ENCODE data around the gene CEP170B. TPM values are rescaled to one million over a fixed set of nuclear protein-coding genes. Genes with fewer than 3 reads are reported as not detected.
A peak's percentile ranks its signal among the peaks of the same experiment; 100 is the strongest.
"Not testable (repeated sequence)": the region's sequence is repeated elsewhere in the genome, so short reads cannot be mapped to it uniquely, and the experiment has no call there.

The CEP170B gene
- polyA plus RNA-seq, 2 donors, result 19.8 to 37.5 TPM

DNA sequence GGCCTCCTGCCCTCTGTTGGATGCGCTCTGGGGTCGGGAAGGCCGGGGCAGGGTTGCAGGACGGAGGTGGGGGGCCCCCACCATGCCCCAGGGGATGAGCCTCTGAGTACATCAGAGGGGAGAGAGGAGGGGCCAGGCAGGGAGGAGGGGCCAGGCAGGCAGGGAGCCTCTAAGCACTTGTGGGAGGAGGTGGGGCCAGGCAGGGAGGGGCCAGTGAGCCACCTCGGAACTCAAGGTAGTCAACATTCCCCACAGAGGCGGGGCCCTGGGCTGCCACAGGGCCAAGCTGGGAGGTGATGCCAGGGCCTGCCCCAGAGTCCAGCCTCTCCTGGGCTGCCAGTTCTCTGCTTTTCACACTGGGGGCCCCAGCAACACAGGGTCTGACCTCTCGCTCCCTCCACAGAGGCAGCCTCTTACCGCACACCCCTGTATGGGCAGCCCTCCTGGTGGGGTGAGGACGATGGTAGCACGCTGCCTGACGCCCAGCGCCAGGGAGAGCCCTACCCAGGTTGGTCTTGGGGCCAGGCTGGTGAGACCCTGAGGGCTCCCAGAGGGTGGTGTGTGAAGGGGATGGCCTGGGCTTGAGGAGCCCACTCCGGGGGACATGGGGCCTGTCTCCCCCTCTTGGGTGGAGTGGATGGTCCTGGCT is 17.4 kb downstream of the CEP170B start:
- H3K27ac ChIP-seq (ENCODE audit: low read depth in 2 of 2, low read length in 1 of 2), result peak overlapping the region; percentile 43 to 63
- no peaks in the 10 kb centered on the region for H3K9me3 ChIP-seq (ENCODE audit: control insufficient read depth in 2 of 2, insufficient read depth in 1 of 2, low read depth in 1 of 2, low read length in 1 of 2)
- H3K4me1 ChIP-seq (ENCODE audit: control insufficient read depth in 2 of 2, insufficient read depth in 2 of 2, low read length in 1 of 2), result peaks cover 0 to 20% of the 10 kb centered on the region in 2 donors
- 58 to 65% methylated on average over 13 of the region's 13 CpGs for WGBS, 2 donors
- H3K4me3 ChIP-seq (ENCODE audit: low read depth in 1 of 2, low read length in 2 of 2), result no peak overlapping the region
- H3K36me3 ChIP-seq (ENCODE audit: control insufficient read depth in 2 of 2, insufficient read depth in 2 of 2, low read length in 1 of 2), result peaks cover 3 to 61% of the 10 kb centered on the region in 2 donors
- no peaks in the 10 kb centered on the region for H3K27me3 ChIP-seq (ENCODE audit: control insufficient read depth in 1 of 2, insufficient read depth in 2 of 2, low read length in 2 of 2)

DNA sequence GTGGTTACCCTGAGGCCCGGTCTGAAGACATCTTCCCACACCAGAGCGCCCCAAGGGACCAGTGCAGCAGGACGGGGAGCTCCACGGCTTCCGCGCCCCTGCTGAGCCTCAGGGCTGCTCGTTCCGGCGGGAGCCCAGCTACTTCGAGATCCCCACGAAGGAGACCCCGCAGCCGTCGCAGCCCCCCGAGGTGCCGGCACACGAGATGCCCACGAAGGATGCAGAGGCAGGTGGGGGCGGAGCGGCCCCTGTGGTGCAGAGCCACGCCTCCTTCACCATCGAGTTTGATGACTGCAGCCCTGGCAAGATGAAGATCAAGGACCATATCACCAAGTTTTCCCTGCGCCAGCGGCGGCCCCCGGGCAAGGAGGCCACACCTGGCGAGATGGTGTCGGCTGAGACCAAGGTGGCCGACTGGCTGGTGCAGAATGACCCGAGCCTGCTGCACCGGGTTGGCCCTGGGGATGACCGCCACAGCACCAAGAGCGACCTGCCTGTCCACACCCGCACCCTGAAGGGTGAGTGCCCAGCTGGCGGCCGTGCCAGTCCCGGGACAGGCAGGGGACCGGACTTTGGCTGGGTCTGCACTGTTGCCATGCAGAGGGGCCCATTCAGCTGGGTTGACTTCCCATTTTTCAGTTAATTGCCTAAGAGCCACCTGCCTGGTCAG is 18.1 kb downstream of the CEP170B start:
- H3K4me3 ChIP-seq (ENCODE audit: low read depth in 1 of 2, low read length in 2 of 2), result no peak overlapping the region
- H3K27me3 ChIP-seq (ENCODE audit: control insufficient read depth in 1 of 2, insufficient read depth in 2 of 2, low read length in 2 of 2), result no peaks in the 10 kb centered on the region
- no peaks in the 10 kb centered on the region for H3K9me3 ChIP-seq (ENCODE audit: control insufficient read depth in 2 of 2, insufficient read depth in 1 of 2, low read depth in 1 of 2, low read length in 1 of 2)
- H3K27ac ChIP-seq (ENCODE audit: low read depth in 2 of 2, low read length in 1 of 2), result peak overlapping the region; percentile 43 to 63
- peaks cover 3 to 62% of the 10 kb centered on the region in 2 donors for H3K36me3 ChIP-seq (ENCODE audit: control insufficient read depth in 2 of 2, insufficient read depth in 2 of 2, low read length in 1 of 2)
- H3K4me1 ChIP-seq (ENCODE audit: control insufficient read depth in 2 of 2, insufficient read depth in 2 of 2, low read length in 1 of 2), result peaks cover 0 to 20% of the 10 kb centered on the region in 2 donors
- 86 to 89% methylated on average over 37 to 38 of the region's 38 CpGs for WGBS, 2 donors

DNA sequence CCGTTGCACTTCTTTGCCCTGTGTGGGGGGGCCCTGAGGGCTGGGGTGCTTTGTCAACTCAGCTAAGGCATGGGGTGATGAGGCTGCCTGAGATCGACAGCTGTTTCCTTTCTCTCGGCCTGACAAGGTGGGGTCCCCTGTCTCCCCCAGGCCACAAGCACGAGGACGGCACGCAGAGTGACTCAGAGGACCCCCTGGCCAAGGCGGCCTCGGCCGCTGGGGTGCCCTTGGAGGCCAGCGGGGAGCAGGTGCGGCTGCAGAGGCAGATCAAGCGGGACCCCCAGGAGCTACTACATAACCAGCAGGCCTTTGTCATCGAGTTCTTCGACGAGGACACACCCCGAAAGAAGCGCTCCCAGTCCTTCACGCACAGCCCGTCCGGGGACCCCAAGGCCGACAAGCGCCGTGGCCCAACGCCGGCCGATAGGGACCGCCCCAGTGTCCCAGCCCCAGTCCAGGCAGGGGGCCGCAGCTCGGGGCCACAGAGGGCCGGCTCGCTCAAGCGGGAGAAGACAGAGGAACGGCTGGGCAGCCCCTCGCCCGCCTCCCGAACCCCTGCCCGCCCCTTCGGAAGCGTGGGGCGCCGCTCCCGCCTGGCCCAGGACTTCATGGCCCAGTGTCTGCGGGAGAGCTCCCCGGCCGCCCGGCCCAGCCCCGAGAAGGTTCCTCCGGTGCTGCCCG is 18.8 kb downstream of the CEP170B start:
- Histone ChIP-seq H3K9me3 (ENCODE audit: control insufficient read depth in 2 of 2, insufficient read depth in 1 of 2, low read depth in 1 of 2, low read length in 1 of 2) (no peaks in the 10 kb centered on the region), H3K27me3 (ENCODE audit: control insufficient read depth in 1 of 2, insufficient read depth in 2 of 2, low read length in 2 of 2) (no peaks in the 10 kb centered on the region), H3K27ac (ENCODE audit: low read depth in 2 of 2, low read length in 1 of 2) (no peak overlapping the region), H3K4me3 (ENCODE audit: low read depth in 1 of 2, low read length in 2 of 2) (no peak overlapping the region), H3K36me3 (ENCODE audit: control insufficient read depth in 2 of 2, insufficient read depth in 2 of 2, low read length in 1 of 2) (peaks cover 3 to 61% of the 10 kb centered on the region in 2 donors), H3K4me1 (ENCODE audit: control insufficient read depth in 2 of 2, insufficient read depth in 2 of 2, low read length in 1 of 2) (peaks cover 0 to 18% of the 10 kb centered on the region in 2 donors)
- 93 to 95% methylated on average over 46 to 49 of the region's 49 CpGs for WGBS, 2 donors

DNA sequence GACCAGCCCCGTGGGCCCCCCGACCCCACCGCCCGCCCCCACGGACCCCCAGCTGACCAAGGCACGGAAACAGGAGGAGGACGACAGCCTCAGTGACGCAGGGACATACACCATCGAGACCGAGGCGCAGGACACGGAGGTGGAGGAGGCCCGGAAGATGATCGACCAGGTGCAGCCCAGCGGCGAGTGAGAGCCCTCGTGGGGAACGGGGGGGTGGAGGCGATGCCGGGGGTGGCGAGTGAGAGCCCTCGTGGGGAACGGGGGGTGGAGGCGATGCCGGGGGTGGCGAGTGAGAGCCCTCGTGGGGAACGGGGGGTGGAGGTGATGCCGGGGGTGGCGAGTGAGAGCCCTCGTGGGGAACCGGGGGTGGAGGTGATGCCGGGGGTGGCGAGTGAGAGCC is 19.3 kb downstream of the CEP170B start:
- H3K4me3 ChIP-seq (ENCODE audit: low read depth in 1 of 2, low read length in 2 of 2); H3K27ac ChIP-seq (ENCODE audit: low read depth in 2 of 2, low read length in 1 of 2); H3K27me3 ChIP-seq (ENCODE audit: control insufficient read depth in 1 of 2, insufficient read depth in 2 of 2, low read length in 2 of 2); H3K9me3 ChIP-seq (ENCODE audit: control insufficient read depth in 2 of 2, insufficient read depth in 1 of 2, low read depth in 1 of 2, low read length in 1 of 2): not testable (repeated sequence)
- Histone ChIP-seq H3K4me1 (ENCODE audit: control insufficient read depth in 2 of 2, insufficient read depth in 2 of 2, low read length in 1 of 2) (peaks cover 0 to 17% of the 10 kb centered on the region in 2 donors), H3K36me3 (ENCODE audit: control insufficient read depth in 2 of 2, insufficient read depth in 2 of 2, low read length in 1 of 2) (peaks cover 3 to 63% of the 10 kb centered on the region in 2 donors)
- WGBS, 2 donors, result 84 to 87% methylated on average over 25 to 29 of the region's 34 CpGs

DNA sequence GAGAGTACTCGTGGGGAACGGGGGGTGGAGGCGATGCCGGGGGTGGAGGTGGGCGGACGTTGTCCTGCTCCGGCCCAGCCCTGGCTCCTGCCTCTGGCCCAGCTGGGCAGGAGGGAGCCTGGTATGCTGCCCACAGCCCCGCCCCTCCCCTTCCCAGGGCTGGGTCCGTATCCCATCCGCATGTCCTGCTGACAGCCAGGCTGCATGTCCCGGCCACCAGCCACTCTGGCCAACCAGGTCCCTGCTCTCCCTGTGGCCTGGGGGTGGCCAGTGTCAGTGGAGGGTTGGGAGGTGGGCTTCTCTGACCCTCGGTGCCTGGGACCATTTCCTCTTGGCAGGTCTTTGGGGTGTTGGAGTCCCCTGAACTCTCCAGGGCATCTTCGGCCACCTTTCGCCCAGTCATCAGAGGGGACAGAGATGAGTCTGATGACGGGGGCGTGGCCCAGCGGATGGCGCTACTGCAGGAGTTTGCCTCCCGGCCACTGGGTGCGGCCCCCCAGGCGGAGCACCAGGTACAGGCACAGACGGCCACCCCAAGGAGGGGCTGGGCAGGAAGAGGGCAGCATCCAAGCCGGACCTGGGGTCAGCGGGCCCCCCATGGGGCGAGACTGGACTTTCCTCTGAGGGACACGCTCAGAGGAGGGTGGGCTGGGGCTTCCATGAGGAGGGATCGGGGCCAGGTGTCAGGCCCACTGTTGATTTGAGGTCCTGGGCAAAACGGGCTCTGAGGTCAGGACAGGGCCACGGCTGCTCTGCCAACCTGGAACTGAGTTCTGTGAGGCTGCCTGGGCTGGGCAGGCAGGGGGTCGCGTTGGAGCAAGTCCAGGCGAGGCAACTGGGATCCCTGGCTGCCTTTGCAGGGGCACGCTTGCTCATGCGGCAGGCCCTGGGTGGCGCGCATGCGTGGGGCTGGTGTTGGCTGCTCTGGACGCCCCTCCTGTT is 20.2 kb downstream of the CEP170B start:
- Histone ChIP-seq H3K4me1 (ENCODE audit: control insufficient read depth in 2 of 2, insufficient read depth in 2 of 2, low read length in 1 of 2) (peaks cover 0 to 17% of the 10 kb centered on the region in 2 donors), H3K4me3 (ENCODE audit: low read depth in 1 of 2, low read length in 2 of 2) (no peak overlapping the region), H3K9me3 (ENCODE audit: control insufficient read depth in 2 of 2, insufficient read depth in 1 of 2, low read depth in 1 of 2, low read length in 1 of 2) (no peaks in the 10 kb centered on the region), H3K27me3 (ENCODE audit: control insufficient read depth in 1 of 2, insufficient read depth in 2 of 2, low read length in 2 of 2) (no peaks in the 10 kb centered on the region), H3K36me3 (ENCODE audit: control insufficient read depth in 2 of 2, insufficient read depth in 2 of 2, low read length in 1 of 2) (peaks cover 3 to 56% of the 10 kb centered on the region in 2 donors), H3K27ac (ENCODE audit: low read depth in 2 of 2, low read length in 1 of 2) (no peak overlapping the region)
- 85 to 93% methylated on average over 28 to 38 of the region's 38 CpGs for WGBS, 2 donors

DNA sequence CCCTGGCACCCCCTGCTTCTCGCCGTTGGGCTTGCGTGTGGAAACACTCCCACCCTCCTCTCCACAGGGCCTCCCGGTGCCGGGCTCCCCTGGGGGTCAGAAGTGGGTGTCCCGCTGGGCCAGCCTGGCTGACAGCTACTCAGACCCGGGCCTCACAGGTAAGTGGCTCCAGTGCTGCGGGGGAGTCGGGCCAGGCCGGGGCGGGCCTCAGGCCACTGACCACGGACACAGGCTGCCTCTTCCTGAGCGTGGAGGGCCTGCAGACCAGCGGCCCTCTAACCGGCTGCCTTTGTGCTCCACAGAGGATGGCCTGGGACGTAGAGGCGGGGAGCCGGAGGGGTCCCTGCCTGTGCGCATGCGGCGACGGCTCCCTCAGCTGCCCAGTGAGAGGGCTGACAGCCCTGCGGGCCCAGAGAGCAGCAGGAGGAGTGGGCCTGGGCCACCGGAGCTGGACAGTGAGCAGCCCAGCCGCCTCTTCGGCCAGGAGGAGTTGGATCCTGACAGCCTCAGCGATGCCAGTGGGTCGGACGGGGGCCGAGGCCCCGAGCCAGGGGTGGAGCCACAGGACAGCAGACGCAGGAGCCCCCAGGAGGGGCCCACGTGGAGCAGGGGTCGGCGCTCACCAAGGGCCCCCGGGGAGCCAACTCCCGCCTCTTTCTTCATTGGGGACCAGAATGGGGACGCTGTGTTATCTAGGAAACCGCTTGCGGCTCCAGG is 21.1 kb downstream of the CEP170B start:
- Histone ChIP-seq H3K27me3 (ENCODE audit: control insufficient read depth in 1 of 2, insufficient read depth in 2 of 2, low read length in 2 of 2) (no peaks in the 10 kb centered on the region), H3K9me3 (ENCODE audit: control insufficient read depth in 2 of 2, insufficient read depth in 1 of 2, low read depth in 1 of 2, low read length in 1 of 2) (no peaks in the 10 kb centered on the region), H3K36me3 (ENCODE audit: control insufficient read depth in 2 of 2, insufficient read depth in 2 of 2, low read length in 1 of 2) (peaks cover 3 to 48% of the 10 kb centered on the region in 2 donors), H3K4me3 (ENCODE audit: low read depth in 1 of 2, low read length in 2 of 2) (no peak overlapping the region), H3K4me1 (ENCODE audit: control insufficient read depth in 2 of 2, insufficient read depth in 2 of 2, low read length in 1 of 2) (peaks cover 0 to 17% of the 10 kb centered on the region in 2 donors), H3K27ac (ENCODE audit: low read depth in 2 of 2, low read length in 1 of 2) (no peak overlapping the region)
- 88 to 89% methylated on average over 33 to 40 of the region's 40 CpGs for WGBS, 2 donors

DNA sequence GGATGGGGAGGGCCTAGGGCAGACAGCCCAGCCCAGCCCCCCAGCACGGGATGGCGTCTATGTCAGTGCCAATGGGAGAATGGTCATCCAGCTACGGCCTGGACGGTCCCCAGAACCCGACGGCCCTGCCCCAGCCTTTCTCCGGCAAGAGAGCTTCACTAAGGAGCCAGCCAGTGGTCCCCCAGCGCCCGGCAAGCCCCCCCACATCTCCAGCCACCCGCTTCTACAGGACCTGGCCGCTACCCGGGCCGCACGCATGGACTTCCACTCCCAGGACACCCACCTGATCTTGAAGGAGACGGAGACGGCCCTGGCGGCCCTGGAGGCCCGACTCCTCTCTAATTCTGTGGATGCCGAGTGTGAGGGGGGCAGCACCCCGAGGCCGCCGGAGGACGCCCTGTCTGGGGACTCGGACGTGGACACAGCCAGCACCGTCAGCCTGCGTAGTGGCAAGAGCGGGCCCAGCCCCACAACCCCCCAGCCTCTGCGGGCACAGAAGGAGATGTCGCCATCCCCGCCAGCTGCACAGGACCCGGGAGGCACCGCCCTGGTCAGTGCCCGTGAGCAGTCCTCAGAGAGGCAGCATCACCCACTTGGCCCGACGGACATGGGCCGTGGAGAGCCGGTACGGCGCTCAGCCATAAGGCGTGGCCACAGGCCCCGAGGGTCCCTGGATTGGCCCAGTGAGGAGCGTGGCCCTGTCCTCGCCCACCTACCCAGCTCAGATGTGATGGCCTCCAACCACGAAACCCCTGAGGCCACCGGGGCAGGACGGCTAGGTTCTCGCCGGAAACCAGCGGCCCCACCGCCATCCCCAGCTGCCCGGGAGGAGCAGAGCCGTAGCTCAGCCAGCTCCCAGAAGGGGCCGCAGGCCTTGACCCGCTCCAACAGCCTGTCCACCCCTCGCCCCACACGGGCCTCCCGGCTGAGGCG is 21.9 kb downstream of the CEP170B start:
- WGBS, 2 donors, result 95 to 96% methylated on average over 55 to 59 of the region's 59 CpGs
- peaks cover 0 to 13% of the 10 kb centered on the region in 2 donors for H3K4me1 ChIP-seq (ENCODE audit: control insufficient read depth in 2 of 2, insufficient read depth in 2 of 2, low read length in 1 of 2)
- no peaks in the 10 kb centered on the region for H3K27me3 ChIP-seq (ENCODE audit: control insufficient read depth in 1 of 2, insufficient read depth in 2 of 2, low read length in 2 of 2)
- H3K9me3 ChIP-seq (ENCODE audit: control insufficient read depth in 2 of 2, insufficient read depth in 1 of 2, low read depth in 1 of 2, low read length in 1 of 2), result no peaks in the 10 kb centered on the region
- no peak overlapping the region for H3K27ac ChIP-seq (ENCODE audit: low read depth in 2 of 2, low read length in 1 of 2)
- H3K36me3 ChIP-seq (ENCODE audit: control insufficient read depth in 2 of 2, insufficient read depth in 2 of 2, low read length in 1 of 2), result peaks cover 3 to 48% of the 10 kb centered on the region in 2 donors
- H3K4me3 ChIP-seq (ENCODE audit: low read depth in 1 of 2, low read length in 2 of 2), result no peak overlapping the region
